RPMI7951 (cell line): ENCODE data around the gene MTA3. TPM values are rescaled to one million over a fixed set of nuclear protein-coding genes. Genes with fewer than 3 reads are reported as not detected.

Source experiments
- DNase-seq: peaks from one replicate; pipeline ENCODE4 v3.0.0-alpha.2; 2012; ENCODE audit warnings: low read depth
- total RNA-seq: library from RNA; depleted of rRNA; stranded (reverse); fragments of >200 nt; shearing (Covaris generic); gene quantifications from 2 replicates; pipeline ENCODE4 v1.2.3, GENCODE V29; 2014

Gene MTA3
- total RNA-seq, 1 experiment from 2014 or later: 28.0 TPM

DNA sequence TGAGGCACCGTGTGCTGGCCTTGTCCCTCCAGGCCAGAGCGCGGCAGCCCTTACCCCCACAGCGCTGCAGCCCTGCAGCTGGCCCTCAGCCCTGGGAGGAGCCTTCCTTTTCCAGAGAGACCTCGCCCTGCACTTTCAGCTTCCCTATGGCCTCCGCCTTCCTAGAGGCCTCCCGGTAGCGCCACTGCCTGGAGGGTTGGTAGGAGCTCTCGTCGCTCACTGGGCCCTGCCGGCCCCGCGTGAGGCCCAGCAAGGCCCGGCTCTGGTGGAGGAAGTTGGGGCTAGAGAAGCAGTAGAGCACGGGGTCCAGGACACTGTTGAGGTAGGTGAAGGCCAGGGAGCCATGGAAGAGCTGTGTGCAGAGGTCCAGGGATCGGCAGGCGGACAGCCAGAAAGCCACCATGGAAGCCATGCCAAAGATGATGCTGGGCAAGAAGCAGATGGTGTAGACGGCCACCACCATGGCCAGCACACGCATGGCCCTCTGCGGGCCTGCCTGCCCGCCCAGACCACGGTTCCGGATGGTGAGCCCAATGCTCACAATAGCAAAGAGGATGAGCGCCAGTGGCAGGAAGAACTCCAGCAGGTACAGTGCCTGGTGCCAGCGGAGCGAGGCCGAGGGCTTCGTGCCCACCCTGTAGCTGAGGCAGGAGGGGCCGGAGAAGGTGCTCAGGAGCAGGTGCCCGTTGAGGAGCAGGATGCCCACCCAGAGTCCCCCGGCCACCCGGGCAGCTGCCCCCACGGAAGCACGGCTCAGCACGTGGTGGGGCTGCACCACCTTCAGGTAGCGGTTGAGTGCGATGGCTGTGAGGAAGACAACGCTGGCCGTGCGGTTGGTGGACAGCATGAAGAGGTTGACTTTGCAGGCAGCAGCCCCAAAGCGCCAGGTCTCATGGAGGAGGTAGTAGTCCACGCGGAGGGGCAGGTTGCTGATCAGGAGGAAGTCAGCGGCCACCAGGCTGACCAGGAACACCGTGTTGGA lies 194.7 kb downstream of the MTA3 start:
- no peak for DNase-seq

DNA sequence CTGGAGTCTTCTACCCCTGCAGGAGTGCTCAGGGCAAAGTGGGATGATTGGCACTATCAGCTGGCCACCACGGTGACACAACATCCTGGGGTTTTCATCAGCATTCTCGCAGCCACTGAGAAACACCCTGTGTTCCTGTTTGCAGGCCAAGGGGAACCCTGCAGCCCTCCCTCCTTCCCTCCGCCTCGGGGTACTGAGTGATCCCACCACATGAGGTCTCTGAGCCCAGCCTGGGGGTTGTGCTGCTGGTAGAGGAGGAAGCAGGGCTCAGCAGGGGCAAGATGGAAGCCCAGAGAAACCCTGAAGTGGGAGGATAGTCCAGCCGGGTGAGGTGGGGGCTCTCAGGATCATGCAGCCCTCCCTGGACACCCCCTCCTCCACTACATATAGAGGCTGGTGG lies 195.7 kb downstream of the MTA3 start, which contains the start of gene OXER1:
Gene OXER1, minus strand, starts transcription at position 40 of the 400 bp plus-strand sequence. CDS start 73 bp downstream, outside the sequence.
- no peak for DNase-seq

DNA sequence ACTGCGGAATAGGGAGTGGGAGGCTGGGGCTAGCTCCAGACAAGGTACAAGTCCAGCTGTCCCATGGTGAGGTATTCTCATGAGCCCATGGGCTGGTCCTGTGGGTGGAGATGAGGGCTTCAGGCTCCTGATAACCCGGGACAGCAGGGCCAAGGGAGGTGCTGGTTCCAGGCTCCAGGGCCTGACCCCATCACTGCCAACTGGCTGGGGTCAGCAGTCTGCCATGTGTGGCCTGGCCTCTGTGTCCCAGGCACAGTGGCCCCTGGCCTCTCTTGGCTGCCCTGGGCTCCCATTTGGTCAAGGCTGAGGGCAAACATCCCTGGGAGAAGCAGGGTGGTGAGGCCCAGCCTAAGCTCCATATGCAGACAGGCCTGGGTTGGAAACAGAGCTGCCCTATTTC lies 196.5 kb downstream of the MTA3 start:
- DNase-seq: no peak

DNA sequence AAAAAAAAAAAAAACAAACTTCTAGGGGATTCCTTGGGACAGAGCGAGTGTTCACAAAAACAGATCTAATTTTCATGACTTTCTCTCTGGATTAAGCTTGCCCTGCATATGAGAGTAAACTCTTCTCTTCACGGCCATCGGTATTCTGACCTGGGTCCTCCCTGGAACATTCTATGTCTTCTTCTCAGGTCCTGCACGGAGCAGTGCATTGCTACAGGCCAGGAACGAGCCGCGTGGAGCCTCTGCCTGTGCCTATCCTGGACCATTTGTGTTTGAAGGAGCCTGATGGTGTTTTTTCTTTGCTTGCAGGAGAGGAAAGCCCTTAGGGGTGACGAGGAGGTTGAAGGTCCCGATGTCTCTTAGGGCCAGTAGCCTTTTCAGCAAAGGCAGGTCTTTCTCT lies 197.3 kb downstream of the MTA3 start:
- DNase-seq: no peak

- no peak for DNase-seq
Observed at GRCh38 chr2:42767080-42767898, 198.9 kb downstream of the MTA3 start.

GRCh38 chr2:42767899-42768705 lies 199.7 kb downstream of the MTA3 start:
- DNase-seq: no peak

GRCh38 chr2:42768706-42769256 lies 200.3 kb downstream of the MTA3 start:
- DNase-seq: no peak

GRCh38 chr2:42769583-42770287 lies 201.3 kb downstream of the MTA3 start:
- DNase-seq: no peak

- peak; percentile 43 for DNase-seq
Observed at GRCh38 chr2:42770288-42771131, 202.1 kb downstream of the MTA3 start.

DNA sequence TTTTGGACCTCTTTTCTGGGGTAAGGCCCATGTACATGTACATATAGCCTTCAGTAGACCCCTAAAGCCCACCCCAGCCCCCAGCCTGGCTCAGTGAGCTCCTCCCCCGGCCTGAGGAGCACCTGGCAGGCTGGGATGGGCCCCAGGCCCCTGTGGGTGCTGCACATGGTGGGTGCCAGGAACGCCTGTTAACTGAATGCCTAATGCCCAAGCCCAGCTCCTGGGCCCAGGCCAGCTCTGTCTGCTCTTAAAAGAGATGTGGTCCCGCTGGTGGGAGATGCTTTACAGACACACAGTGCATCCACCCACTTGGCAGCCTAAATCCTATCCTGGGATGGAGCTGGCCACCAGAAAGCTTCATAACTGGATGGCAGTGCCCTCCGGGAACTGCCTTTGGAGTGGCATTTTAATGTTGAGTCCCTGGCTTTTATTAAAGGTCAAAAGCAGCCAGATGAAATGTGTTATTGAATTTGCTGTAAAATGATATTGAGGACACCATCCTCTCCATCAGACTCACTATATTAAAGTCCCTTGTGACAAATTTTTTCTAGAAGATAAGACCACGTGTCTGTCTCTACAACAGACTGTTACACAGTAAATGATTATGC lies 203.2 kb downstream of the MTA3 start:
- DNase-seq: no peak

- no peak for DNase-seq
Observed at GRCh38 chr2:42775186-42775585, 206.8 kb downstream of the MTA3 start.

GRCh38 chr2:42775810-42776209 lies 207.4 kb downstream of the MTA3 start:
- no peak for DNase-seq

DNA sequence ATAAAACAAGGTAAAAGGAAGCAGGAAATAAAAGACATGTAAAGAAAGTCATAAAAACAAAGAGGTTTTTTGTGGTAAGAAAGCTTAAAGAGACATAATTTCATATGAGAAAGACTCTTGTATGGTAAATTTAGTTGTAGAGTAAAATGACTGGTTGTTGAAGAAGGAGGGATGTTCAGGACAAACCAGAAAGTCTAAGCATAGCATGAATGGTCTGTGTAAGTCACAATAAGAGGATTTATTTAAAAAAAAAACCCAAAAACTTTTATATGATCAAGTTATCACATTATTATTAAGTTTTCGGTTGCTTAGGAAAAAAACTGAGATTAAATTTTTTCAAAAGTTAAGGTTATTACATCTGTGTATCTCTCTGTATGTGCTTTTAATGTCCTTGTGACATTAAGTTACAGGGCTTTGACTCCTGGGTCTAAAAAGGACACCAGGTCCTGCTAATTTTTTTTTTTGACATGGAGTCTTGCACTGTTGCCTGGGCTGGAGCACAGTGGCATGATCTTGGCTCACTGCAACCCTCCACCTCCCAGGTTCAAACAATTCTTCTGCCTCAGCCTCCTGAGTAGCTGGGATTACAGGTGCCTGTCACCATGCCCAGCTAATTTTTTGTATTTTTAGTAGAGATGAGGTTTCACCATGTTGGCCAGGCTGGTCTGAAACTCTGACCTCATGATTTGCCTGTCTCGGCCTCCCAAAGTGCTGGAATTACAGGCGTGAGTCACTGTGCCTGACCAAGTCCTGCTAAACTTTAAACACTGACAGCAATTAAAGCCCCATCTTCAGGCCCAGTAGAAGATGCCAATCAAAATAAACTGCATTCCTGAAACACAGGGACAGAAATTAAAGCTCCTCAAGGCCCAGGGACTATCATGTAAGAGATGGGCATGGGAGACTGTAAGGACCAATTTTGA lies 209.7 kb downstream of the MTA3 start:
- DNase-seq: peak; percentile 37

DNA sequence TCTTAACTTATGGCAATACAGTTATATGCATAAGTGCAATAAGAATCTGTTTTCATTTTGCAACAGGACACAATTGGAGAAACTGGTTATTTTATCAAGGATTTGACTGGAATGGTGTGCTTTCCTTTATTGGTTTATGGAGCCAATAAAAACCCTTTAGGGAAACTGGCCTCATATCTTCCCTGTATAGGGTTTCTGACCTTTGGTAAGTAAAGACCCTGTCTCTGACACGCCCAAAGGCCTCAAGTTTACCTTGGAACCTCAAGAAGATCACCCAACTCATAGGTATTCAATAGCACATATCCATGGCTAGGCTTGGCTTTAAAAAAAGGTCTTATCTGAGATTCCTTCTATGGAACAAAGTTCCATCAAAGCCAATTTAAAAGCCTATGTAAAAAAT lies 212.7 kb downstream of the MTA3 start:
- DNase-seq: no peak

GRCh38 chr2:42783511-42783910 lies 215.1 kb downstream of the MTA3 start:
- no peak for DNase-seq

- DNase-seq: no peak
Observed at GRCh38 chr2:42784204-42784880, 215.9 kb downstream of the MTA3 start.

DNA sequence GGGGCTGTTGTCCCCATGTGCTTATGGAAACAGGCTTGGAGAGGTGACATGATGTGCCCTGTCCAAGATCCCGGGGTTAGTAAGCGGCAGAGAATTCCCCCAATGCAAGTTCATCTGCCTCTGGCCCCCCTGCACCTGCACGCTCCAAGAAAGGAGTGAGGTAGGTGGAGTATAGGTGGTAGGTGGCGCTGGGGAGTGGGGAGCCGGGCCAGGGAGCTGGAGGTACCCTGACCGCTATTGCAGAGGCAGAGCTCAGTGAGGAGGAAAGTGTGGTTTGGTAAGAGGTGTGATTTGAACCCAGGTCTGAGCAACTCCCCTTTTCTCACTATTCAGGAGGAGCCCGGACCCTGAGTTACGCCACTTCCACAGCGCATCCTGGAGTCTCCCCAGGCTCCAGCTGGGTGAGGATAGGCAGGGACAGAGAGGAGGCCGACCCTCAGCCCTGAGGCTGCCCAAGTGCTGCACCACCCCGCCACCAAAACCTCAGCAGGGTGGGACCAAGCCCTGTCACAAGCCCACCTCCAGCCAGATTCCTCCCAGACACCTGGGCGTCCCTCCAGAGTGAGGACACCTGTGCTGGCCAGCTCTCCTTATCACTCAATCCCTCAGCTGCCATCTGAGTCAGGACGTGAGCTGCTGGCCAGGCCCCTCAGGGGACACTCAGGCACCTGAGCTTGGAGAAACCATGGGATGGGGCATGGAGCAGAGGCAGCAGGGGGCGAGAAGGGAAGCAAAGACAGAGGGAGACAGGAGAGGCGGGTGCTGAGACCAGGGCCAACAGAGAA lies 218.3 kb downstream of the MTA3 start:
- no peak for DNase-seq
